Uterus (tissue), 2 donors: ENCODE measurements around the gene ADCY7.

Experiments used
- CTCF ChIP-seq, 4 experiments: fragments of 200-600 bp in 2 of 4; fragments of 450-650 bp in 2 of 4; sonication (generic) in 2 of 4; IDR thresholded peaks; one replicate each; pipeline ENCODE4 v1.5.1; 2016 to 2019; ENCODE audit warnings: antibody characterized with exemption in 4 of 4, mild to moderate bottlenecking in 2 of 4, moderate library complexity in 1 of 4
- POLR2A ChIP-seq, 2 donors: fragments of 450-650 bp; IDR thresholded peaks; one replicate each; pipeline ENCODE4 v1.6.1; 2016; ENCODE audit warnings: antibody characterized with exemption in 2 of 2, mild to moderate bottlenecking in 1 of 2, moderate library complexity in 1 of 2

- TF ChIP-seq POLR2A (IDR thresholded peaks at IDR 0.05), result no peak
- TF ChIP-seq CTCF (IDR thresholded peaks at IDR 0.05), result no peak
These were observed 52.6 kb downstream of the ADCY7 start for GRCh38 chr16:50318796-50319578.
